Lower leg skin (tissue), 3 donors: ENCODE data around the gene SOX21.

ENCODE experiments used
- POLR2A ChIP-seq, 2 donors: fragments of 450-650 bp; IDR thresholded peaks; one replicate each; pipeline ENCODE4 v1.6.1; 2016 to 2017; ENCODE audit warnings: antibody characterized with exemption in 2 of 2, mild to moderate bottlenecking in 1 of 2, moderate library complexity in 1 of 2
- TF ChIP-seq, protein P1 (sequence below), 3 donors: fragments of 450-650 bp; IDR thresholded peaks; one replicate each; pipeline ENCODE4 v1.5.1; 2016; ENCODE audit warnings: antibody characterized with exemption in 3 of 3, mild to moderate bottlenecking in 3 of 3, moderate library complexity in 2 of 3

DNA sequence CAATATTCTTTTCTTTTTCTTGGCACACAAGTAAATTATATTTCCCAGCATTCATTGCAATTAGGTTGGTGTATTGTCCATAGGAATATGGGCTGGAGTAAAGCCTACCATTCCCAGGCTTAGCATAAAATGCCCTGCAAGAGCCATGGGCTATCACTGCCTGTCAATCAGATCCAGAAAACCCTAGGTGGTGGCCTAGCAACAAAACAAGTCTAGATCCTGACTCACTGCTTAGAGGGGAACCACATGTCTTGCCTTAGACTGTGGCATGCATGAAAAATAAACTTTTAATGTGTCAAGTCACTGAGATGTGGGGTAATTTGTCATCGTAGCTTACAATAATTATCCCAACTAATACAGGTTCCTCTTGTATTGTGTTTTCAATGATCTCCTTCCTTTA lies 16.2 kb downstream of the SOX21 start:
- no peak for TF ChIP-seq POLR2A (IDR thresholded peaks at IDR 0.05)
- TF ChIP-seq, protein P1, sequence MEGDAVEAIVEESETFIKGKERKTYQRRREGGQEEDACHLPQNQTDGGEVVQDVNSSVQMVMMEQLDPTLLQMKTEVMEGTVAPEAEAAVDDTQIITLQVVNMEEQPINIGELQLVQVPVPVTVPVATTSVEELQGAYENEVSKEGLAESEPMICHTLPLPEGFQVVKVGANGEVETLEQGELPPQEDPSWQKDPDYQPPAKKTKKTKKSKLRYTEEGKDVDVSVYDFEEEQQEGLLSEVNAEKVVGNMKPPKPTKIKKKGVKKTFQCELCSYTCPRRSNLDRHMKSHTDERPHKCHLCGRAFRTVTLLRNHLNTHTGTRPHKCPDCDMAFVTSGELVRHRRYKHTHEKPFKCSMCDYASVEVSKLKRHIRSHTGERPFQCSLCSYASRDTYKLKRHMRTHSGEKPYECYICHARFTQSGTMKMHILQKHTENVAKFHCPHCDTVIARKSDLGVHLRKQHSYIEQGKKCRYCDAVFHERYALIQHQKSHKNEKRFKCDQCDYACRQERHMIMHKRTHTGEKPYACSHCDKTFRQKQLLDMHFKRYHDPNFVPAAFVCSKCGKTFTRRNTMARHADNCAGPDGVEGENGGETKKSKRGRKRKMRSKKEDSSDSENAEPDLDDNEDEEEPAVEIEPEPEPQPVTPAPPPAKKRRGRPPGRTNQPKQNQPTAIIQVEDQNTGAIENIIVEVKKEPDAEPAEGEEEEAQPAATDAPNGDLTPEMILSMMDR (IDR thresholded peaks at IDR 0.05): no peak
